GM12864 (cell line): ENCODE measurements around the gene INTS11.

Source experiments
- DNase-seq: peaks from one replicate; pipeline ENCODE4 v3.0.0-alpha.2; 2011; ENCODE audit warnings: low read depth
- H3K4me3 ChIP-seq: 2 replicates; pipeline ENCODE4 v1.5.1; 2011; ENCODE audit warnings: mild to moderate bottlenecking, low read depth, low read length, control low read depth
- TF ChIP-seq, protein P1 (sequence below): IDR thresholded peaks from 2 replicates; pipeline ENCODE4 v1.5.1; 2011; ENCODE audit warnings: low read depth, mild to moderate bottlenecking, moderate library complexity, low read length, control low read depth, inconsistent platforms; ENCODE audit errors: missing control alignments

The INTS11 gene

GRCh38 chr1:1290238-1290731 lies 34.2 kb downstream of the INTS11 start:
- TF ChIP-seq, protein P1, sequence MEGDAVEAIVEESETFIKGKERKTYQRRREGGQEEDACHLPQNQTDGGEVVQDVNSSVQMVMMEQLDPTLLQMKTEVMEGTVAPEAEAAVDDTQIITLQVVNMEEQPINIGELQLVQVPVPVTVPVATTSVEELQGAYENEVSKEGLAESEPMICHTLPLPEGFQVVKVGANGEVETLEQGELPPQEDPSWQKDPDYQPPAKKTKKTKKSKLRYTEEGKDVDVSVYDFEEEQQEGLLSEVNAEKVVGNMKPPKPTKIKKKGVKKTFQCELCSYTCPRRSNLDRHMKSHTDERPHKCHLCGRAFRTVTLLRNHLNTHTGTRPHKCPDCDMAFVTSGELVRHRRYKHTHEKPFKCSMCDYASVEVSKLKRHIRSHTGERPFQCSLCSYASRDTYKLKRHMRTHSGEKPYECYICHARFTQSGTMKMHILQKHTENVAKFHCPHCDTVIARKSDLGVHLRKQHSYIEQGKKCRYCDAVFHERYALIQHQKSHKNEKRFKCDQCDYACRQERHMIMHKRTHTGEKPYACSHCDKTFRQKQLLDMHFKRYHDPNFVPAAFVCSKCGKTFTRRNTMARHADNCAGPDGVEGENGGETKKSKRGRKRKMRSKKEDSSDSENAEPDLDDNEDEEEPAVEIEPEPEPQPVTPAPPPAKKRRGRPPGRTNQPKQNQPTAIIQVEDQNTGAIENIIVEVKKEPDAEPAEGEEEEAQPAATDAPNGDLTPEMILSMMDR = peak; percentile 32
- DNase-seq = no peak
- H3K4me3 ChIP-seq = no peak overlapping the region

GRCh38 chr1:1287288-1288110 lies 37.0 kb downstream of the INTS11 start:
- no peak for DNase-seq
- TF ChIP-seq, protein P1 = no peak
- no peak overlapping the region for H3K4me3 ChIP-seq

DNA sequence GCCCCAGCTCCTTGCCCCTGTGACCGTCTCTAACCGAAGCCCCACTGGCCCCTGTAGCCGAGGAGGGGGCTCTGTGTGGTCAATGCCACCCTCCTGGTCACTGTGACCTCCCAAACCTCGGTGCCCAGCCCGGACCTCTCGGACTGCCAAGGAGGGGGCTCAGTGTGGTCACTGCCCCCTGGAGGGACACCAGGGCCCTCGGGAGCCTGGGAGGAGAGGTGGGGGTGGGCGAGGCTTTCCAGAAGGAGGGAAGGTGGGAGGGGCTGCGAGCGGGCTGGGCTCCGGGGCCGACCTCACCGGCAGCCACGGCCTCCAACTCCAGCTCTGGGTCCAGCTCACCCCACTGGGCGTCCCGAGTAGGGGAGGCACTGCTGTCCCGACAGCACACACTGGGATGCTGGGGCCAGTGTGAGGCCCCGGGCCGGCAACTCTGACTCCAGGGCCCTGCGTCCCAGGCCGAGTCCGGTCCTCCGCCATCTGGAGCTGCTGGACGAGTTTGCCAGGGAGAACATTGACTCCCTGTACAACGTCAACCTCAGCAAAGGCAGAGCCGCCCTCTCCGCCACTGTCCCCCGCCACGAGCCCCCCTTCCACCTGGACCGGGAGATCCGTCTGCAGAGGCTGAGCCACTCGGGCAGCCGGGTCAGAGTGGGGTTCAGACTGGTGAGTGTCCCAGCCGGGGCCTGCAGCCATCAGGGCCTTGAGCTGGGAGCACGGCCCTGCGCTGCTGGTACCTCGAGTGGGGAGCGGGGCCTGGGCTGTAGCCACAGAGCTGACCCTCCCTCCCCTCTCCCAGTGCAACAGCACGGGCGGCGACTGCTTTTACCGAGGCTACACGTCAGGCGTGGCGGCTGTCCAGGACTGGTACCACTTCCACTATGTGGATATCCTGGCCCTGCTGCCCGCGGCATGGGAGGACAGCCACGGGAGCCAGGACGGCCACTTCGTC lies 37.9 kb downstream of the INTS11 start:
- TF ChIP-seq, protein P1 = no peak
- DNase-seq = no peak
- H3K4me3 ChIP-seq = no peak overlapping the region

GRCh38 chr1:1285611-1286311 lies 38.7 kb downstream of the INTS11 start:
- TF ChIP-seq, protein P1 = no peak
- no peak for DNase-seq
- H3K4me3 ChIP-seq = no peak overlapping the region

- H3K4me3 ChIP-seq = no peak overlapping the region
- TF ChIP-seq, protein P1 = no peak
- no peak for DNase-seq
These were observed 39.3 kb downstream of the INTS11 start for GRCh38 chr1:1285102-1285571.

GRCh38 chr1:1284221-1285101 lies 40.0 kb downstream of the INTS11 start:
- TF ChIP-seq, protein P1 = no peak
- H3K4me3 ChIP-seq = no peak overlapping the region
- no peak for DNase-seq
